HG03354 (cell line): ENCODE data around the gene PHLPP1.

Experiments
- ATAC-seq: cut with Tn5 transposase; IDR thresholded peaks from one replicate; pipeline ENCODE4 v1.9.1; 2021; ENCODE audit warnings: mild to moderate bottlenecking; ENCODE audit not compliant: unreplicated experiment, poor library complexity, severe bottlenecking

PHLPP1 gene

DNA sequence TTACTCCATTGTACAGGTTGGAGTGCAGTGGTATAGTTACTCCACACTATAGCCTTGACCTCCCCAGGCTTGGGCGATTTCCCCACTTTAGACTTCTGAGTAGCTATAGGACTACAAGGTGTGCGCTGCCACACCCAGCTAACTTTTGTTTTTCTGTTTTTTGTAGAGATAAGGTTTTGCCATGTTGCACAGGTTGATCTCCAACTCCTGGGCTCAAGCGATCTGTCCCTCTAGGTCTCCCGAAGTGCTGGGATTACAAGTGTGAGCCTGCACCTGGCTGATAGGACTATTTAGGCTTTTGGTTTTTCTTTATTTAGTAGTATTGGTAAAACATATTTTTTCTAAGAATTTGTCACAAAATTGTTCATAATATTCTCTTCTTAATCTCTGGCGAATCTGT, 121.7 kb downstream of the PHLPP1 start:
- ATAC-seq = no peak

GRCh38 chr18:62838475-62839098, 123.2 kb downstream of the PHLPP1 start:
- peak; percentile 93 for ATAC-seq

DNA sequence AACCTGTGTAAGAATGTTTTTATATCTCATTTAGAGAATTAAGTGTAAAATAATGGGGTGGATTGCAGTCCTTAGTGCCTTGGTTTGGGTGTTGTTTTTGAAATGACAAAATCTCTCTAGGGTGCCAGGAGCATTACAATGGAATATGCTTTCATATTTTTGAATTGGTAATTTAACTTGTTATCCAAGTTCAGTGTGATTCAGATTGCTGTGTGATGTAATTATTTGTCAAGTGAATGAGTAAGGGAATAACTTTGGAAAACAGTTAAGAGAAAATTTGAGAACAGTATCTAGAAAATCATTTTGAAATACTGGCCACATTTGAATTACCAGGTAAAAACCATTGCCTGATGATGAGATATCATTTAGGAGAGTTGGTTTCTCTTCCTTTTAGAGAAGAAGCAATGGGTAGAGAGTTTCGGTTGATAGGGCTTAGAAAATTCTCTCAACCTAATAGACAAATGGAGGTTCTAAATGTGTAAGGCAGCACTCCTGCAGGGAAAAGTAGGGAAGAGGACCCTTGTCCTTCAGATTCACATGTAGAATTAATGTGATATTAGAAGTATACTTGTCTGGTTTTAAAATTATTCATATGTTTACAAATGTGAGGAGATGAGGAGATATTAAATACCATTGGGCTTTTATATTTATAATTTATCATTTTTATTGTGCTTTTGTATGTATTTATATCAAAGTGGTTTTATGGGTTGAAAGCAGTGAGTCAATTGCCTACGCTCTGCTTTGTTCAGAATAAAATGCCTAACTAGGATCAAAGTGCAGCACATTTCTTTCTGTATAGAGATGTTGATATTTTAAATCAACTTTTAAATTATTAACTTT, 124.8 kb downstream of the PHLPP1 start:
- no peak for ATAC-seq

GRCh38 chr18:62841405-62841804, 126.1 kb downstream of the PHLPP1 start:
- no peak for ATAC-seq

DNA sequence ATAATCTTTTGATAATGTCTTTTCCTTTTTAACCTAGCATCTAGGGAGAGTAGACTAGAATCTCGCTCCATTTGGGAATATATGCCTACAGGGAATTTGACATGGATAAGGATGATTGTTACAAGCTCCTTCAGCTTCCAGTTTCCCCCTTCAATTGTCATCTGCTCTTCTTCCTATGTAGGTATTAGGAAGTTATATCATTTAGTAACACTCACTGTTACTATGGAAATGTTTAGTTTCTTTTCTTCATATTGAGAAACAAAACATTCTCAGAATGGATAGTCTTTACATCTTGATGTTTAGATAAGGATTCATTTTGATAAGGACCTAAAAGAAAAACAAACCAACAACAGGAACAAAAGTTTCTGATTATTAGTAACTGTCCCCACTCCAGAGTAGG, 127.6 kb downstream of the PHLPP1 start:
- no peak for ATAC-seq

- ATAC-seq = peak; percentile 78
Measured at GRCh38 chr18:62844850-62845643, 129.7 kb downstream of the PHLPP1 start.

DNA sequence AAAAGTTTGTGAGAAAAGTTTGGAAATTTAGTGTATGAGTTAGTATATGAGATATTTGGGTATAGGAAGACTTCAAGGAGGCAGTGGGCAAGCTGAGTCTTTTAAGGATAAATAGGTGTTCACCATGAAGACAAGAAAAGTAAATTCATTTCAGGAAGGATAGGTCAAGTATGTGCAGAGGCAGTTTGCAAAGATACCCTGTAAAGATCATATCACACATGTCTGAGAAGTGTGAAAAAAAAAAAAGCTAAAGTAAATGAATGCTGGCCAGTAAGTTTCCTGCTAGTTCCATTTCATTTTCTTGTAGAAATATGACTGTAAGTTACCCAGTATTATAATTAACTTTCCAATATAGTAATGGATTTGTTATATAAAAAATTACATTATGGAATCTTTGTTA, 131.0 kb downstream of the PHLPP1 start:
- ATAC-seq = no peak

GRCh38 chr18:62847081-62847480, 131.7 kb downstream of the PHLPP1 start:
- no peak for ATAC-seq

DNA sequence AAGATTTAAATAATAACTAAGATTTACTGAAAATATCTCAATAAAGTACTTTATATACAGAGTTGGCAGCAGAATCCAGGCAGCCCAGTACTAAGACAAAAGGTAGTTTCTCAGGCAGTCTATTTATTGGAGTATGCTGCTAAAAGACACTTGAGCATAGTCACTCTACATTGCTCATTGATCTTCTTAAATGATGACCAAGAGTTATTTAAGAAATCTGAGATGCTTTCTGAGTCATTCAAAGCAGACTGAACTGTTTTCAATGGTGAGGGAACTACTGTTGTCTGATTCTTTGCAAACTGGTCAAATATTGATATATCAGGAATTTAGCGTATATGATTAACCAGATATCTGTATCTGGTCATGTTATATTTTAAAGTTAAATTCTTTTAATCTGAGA, 133.6 kb downstream of the PHLPP1 start:
- no peak for ATAC-seq

DNA sequence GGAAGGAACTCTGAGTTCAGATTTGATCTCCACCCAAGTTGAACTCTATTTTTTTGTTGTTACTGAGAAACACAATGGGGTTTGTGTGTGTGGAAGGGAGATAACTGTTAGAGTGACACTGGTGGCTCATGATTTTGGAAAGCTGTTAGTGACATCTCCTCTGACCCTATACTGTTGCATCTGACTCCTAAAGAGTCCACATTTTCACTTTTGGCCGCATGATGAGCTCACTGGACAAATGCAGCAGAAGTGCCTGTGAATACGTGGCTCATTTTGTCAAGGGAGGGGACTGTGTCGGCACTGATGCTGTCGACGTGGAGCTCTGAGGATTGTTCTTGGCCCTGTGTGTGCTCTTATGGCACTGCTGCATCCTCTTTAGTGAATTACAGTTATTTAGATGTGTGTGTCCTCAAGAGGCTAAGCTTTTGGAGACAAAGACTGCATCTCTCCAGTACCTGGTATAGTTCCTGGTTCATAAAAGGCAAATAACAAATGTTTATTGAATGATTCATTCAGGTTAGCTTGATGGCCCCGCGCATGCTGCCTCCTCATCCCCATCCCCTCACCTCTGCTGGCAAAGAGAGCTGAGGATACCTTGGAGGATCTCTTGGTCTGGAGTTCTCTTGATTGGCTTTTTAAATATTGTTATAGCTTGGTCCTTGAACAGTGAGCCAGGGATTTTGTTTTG, 135.4 kb downstream of the PHLPP1 start:
- ATAC-seq = no peak

DNA sequence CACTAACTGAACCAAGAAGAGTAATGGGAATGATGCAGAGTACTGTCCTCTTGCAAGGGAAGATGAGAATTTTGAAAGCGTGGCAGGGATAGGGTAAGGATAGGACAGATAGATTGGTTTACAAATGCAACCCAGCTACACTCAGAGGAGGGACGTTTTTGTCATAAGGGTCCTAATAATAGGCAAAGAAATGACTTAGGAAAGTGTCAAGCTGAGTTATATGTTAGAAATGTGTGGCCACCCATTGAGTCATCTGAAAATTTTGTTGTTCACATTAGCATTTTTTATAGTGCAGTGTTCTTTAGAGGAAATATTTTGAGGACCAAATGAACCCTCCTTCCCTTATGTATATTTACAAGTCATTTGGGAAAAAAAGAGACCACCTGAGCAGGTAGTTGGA, 137.5 kb downstream of the PHLPP1 start:
- no peak for ATAC-seq

DNA sequence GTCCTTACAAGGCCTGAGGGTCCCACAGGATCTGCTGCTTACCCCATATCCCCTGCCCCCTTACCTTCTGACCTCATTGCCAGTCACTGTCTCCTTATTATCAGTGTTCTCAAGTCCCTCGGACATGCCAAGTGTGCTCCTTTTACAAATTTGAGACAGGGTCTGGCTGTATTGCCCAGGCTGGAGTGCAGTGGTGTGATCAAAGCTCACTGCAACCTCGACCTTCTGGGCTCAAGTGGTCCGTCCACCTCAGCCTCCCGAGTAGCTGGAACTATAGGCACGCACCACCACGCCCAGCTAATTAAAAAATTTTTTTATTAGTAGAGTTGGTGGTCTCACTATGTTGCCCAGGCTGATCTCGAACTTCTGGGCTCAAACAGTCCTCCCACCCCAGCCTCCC, 141.0 kb downstream of the PHLPP1 start:
- ATAC-seq = no peak

DNA sequence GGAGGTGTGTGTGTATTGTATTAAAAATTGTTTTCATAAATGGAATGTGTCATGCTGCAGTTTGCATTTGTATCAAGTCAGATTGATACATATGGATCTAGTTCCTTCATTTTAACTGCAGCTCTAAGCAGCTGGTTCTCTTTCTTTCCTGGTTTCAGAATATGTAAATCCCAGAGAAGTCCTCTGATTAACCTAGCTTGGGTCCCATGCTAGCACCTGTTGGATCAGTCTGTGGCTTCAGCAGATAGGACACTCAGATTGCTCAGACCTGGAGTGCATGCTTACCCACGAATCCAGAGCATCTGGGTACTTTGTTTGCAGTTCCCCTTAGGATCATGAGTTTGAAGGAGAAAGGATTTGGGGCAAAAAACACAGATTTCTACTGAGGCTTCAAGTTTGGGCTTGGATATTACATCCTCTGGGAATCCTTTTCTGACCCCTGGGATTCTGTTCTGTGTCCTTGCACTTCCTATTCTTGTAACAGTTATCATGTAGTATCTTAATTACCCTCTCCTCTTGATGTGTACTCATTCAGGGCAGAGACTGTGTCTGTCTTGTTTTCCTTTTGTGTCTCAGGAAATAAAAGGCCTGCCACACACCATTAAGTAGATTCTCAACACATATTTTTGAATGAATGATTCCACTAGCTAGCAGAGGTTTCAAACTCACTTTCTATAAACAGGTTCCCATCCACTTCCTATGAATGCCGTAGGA, 142.1 kb downstream of the PHLPP1 start:
- no peak for ATAC-seq

DNA sequence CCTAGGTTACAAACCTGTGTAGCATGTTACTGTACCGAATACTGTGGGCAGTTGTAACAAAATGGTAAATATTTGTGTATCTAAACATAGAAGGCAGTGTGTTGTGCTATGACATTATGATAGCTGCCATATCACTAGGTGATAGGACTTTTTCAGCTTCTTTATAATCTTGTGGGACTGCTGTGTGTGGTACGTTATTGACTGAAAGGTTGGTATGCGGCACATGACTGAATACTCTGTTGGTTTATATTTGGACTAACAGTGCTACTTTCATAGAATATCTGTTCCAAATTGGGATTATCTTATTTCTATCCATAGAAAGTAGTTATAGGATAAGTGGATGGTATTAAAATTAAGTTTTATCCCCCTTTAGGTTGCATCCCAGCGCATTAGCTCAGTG, 144.7 kb downstream of the PHLPP1 start:
- no peak for ATAC-seq

GRCh38 chr18:62862466-62862865, 147.1 kb downstream of the PHLPP1 start:
- no peak for ATAC-seq

DNA sequence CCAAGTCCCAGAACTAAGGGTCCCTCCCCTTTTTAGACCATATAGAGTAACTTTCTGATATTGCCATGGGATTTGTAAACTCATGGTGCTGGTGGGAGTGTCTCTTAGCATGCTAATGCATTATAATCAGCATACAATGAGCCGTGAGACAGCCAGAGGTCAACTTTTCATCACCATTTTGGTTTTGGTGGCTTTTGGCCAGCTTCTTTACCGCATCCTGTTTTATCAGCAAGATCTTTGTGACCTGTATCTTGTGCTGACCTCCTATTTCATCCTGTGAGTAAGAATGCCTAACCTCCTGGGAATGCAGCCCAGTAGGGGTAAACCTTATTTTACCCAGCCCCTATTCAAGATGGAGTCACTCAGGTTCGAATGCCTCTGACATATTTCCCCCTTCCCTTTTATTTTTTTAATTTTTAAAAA, 148.2 kb downstream of the PHLPP1 start:
- ATAC-seq = no peak

GRCh38 chr18:62865498-62865897, 150.2 kb downstream of the PHLPP1 start:
- no peak for ATAC-seq

GRCh38 chr18:62867534-62867933, 152.2 kb downstream of the PHLPP1 start:
- ATAC-seq = no peak

DNA sequence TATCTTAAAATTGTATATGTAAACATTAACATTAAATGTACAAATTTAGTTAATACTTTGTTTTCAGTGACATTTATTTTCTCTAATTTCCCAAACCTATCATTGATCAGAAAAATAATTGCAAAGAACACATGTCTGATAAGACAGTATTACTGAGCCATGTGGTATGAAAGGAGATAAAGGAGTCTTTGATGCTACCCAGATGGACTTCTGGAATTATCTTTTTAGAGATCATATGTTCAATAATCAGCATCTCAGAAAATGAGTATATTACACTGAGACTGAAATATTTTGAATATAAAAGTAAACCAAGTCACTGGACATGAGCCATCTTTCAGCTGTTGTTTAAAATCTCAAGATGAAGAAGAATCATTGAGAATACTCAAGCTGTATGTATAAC, 153.3 kb downstream of the PHLPP1 start:
- no peak for ATAC-seq
